HepG2 (cell line): ENCODE data around the gene TECPR1. TPM values are rescaled to one million over a fixed set of nuclear protein-coding genes. Genes with fewer than 3 reads are reported as not detected.

ENCODE experiments used
- ATAC-seq: fragments of 200-7000 bp; cut with Tn5 transposase; 3 replicates; pipeline ENCODE4 v1.9.1; 2020; ENCODE audit warnings: mild to moderate bottlenecking, moderate library complexity
- BruUV-seq: library from RNA; stranded (reverse); fragments of 400-500 nt; replicated peaks from 2 replicates; lab custom pipeline; 2021; lab: Mats Ljungman, UMichigan
- CTCF ChIA-PET: fragments of 300-600 bp; formaldehyde crosslinking; extraction: SDS; loops from one replicate; lab custom pipeline; 2021; ENCODE audit warnings: low total read pairs, inconsistent platforms, low intra/inter-chr PET ratio; lab: Yijun Ruan, JAX
- POLR2A ChIA-PET: fragments of 350-600 bp; sonication (Branson Sonifier 250); formaldehyde crosslinking; loops from one replicate; lab custom pipeline; 2020; ENCODE audit warnings: antibody characterized with exemption, inconsistent platforms; lab: Yijun Ruan, JAX
- DNase-seq: peaks from one replicate; pipeline ENCODE4 v3.0.0-alpha.2; 2015; ENCODE audit warnings: low spot score
- FAIRE-seq: peaks from 3 replicates; lab custom pipeline; 2011; peaks lifted over from hg19 to GRCh38; lab: Jason Lieb, UNC
- H2AFZ ChIP-seq: one replicate; pipeline ENCODE4 v1.6.1; 2011; ENCODE audit warnings: low read length, inconsistent platforms
- H3K27ac ChIP-seq: fragments of 300-600 bp; 3 replicates; pipeline ENCODE4 v1.8.0; 2011; ENCODE audit warnings: mixed run types, mild to moderate bottlenecking, mixed read lengths, low read length, inconsistent platforms; ENCODE audit not compliant: insufficient read depth; ENCODE audit errors: extremely low read length
- H3K27me3 ChIP-seq, 2 experiments: fragments of 200-600 bp in 1 of 2; 2 replicates in 1 of 2; 3 replicates in 1 of 2; pipeline versions ENCODE4 v1.6.0 to v1.8.0; 2011; ENCODE audit warnings: low read length in 2 of 2, mild to moderate bottlenecking in 2 of 2, moderate library complexity in 2 of 2, inconsistent platforms in 1 of 2; ENCODE audit not compliant: insufficient read depth in 2 of 2, control insufficient read depth in 1 of 2
- H3K36me3 ChIP-seq, 2 experiments: fragments of 200-600 bp in 1 of 2; replicated peaks in 1 of 2; 2 replicates in 1 of 2; 3 replicates in 1 of 2; pipeline versions ENCODE4 v1.5.1 to v1.8.0; 2011; ENCODE audit warnings: low read length in 2 of 2, inconsistent platforms in 1 of 2; ENCODE audit not compliant: insufficient read depth in 2 of 2, control insufficient read depth in 1 of 2
- H3K4me1 ChIP-seq: 2 replicates; pipeline ENCODE4 v1.5.1; 2012; ENCODE audit warnings: low read length, inconsistent platforms; ENCODE audit not compliant: insufficient read depth
- H3K4me2 ChIP-seq: 2 replicates; pipeline ENCODE4 v1.6.0; 2011; ENCODE audit warnings: low read depth, low read length, inconsistent platforms
- H3K4me3 ChIP-seq, 3 experiments: fragments of 200-600 bp in 1 of 3; sonication (generic), shearing (Covaris generic) in 1 of 3; replicated peaks in 1 of 3; 2 replicates each; pipeline ENCODE4 v1.5.1; 2011 to 2016; ENCODE audit warnings: low read length in 3 of 3, inconsistent platforms in 2 of 3, low read depth in 2 of 3, mild to moderate bottlenecking in 2 of 3, control low read depth in 1 of 3, mixed read lengths in 1 of 3; ENCODE audit not compliant: insufficient read depth in 1 of 3
- H3K79me2 ChIP-seq: one replicate; pipeline ENCODE4 v1.6.1; 2011; ENCODE audit warnings: low read length, inconsistent platforms; ENCODE audit not compliant: insufficient read depth
- H3K9ac ChIP-seq: 2 replicates; pipeline ENCODE4 v1.6.0; 2011; ENCODE audit warnings: mild to moderate bottlenecking, low read depth, low read length, inconsistent platforms; ENCODE audit not compliant: insufficient read depth
- H3K9me3 ChIP-seq: 2 replicates; pipeline ENCODE4 v1.5.1; 2012; ENCODE audit warnings: mild to moderate bottlenecking, low read length
- H4K20me1 ChIP-seq: 2 replicates; pipeline ENCODE4 v1.6.0; 2011; ENCODE audit warnings: inconsistent platforms, mild to moderate bottlenecking, low read length, moderate library complexity; ENCODE audit not compliant: insufficient read depth
- CHD2 ChIP-seq: IDR thresholded peaks from 2 replicates; pipeline ENCODE4 v1.6.1; 2011; ENCODE audit warnings: low read depth, low read length, improper control_type of control experiment
- HNRNPK ChIP-seq: fragments of 200-400 bp; formaldehyde crosslinking; IDR thresholded peaks from 2 replicates; pipeline ENCODE4 v1.6.1; 2018; ENCODE audit warnings: low read length, low read depth, moderate library complexity, mild to moderate bottlenecking; ENCODE audit not compliant: poor library complexity, severe bottlenecking
- MAF1 ChIP-seq: sonication (generic); formaldehyde crosslinking; IDR thresholded peaks from 2 replicates; pipeline ENCODE4 v1.5.0; 2020; ENCODE audit warnings: missing genetic modification reagents, borderline replicate concordance
- MAZ ChIP-seq, 2 experiments: sonication (generic) in 1 of 2; formaldehyde crosslinking in 1 of 2; IDR thresholded peaks; 2 replicates each; pipeline versions ENCODE4 v1.5.0 to v1.6.1; 2012 to 2020; ENCODE audit warnings: low read depth in 2 of 2, mild to moderate bottlenecking in 2 of 2, borderline replicate concordance in 1 of 2, improper control_type of control experiment in 1 of 2, low read length in 1 of 2, missing genetic modification reagents in 1 of 2, moderate library complexity in 1 of 2
- NFE2 ChIP-seq: sonication (generic); formaldehyde crosslinking; IDR thresholded peaks from 2 replicates; pipeline ENCODE4 v1.4.0; 2020; ENCODE audit warnings: missing genetic modification reagents
- TMF1 ChIP-seq: sonication (generic); formaldehyde crosslinking; IDR thresholded peaks from 2 replicates; pipeline ENCODE4 v1.8.1; 2022; ENCODE audit warnings: low read depth, missing genetic modification reagents
- ZBTB7B ChIP-seq: sonication (generic); formaldehyde crosslinking; IDR thresholded peaks from 2 replicates; pipeline ENCODE4 v1.4.0; 2020; ENCODE audit warnings: missing genetic modification reagents
- ZNF12 ChIP-seq: sonication (generic); formaldehyde crosslinking; IDR thresholded peaks from 2 replicates; pipeline ENCODE4 v1.5.0; 2020; ENCODE audit warnings: missing genetic modification reagents
- ZNF121 ChIP-seq: sonication (generic); formaldehyde crosslinking; IDR thresholded peaks from 2 replicates; pipeline ENCODE4 v1.5.0; 2020; ENCODE audit warnings: mild to moderate bottlenecking, missing genetic modification reagents
- ZNF230 ChIP-seq: sonication (generic); formaldehyde crosslinking; IDR thresholded peaks from 2 replicates; pipeline ENCODE4 v1.4.0; 2020; ENCODE audit warnings: mild to moderate bottlenecking, missing genetic modification reagents
- ZNF704 ChIP-seq: sonication (generic); formaldehyde crosslinking; IDR thresholded peaks from 2 replicates; pipeline ENCODE4 v1.8.1; 2023; ENCODE audit warnings: mild to moderate bottlenecking, inconsistent platforms, moderate library complexity, missing genetic modification reagents, borderline replicate concordance
- ZSCAN12 ChIP-seq: sonication (generic); formaldehyde crosslinking; IDR thresholded peaks from 2 replicates; pipeline ENCODE4 v1.9.0; 2021; ENCODE audit warnings: mild to moderate bottlenecking, missing genetic modification reagents
- WGBS: methylation state at CpG from one replicate; pipeline ENCODE4 v1.1.6; 2017; ENCODE audit warnings: low lambda C conversion rate; 5-methylcytosine and 5-hydroxymethylcytosine counted together
- in situ Hi-C: cut with HindIII; loops from 2 replicates; pipeline ENCODE4 v1.10.0; 2017; ENCODE audit warnings: low pct_unique_long_range_greater_than_20kb; ENCODE audit not compliant: extremely low pct_ligation_motif_present
- intact Hi-C: fragments of 100-400 bp; cut with micrococcal nuclease; formaldehyde crosslinking; loops from one replicate; pipeline ENCODE4 v1.10.0; 2022; ENCODE audit not compliant: unreplicated experiment
- polyA plus RNA-seq, 8 experiments: library from polyadenylated mRNA; depleted of rRNA in 3 of 8; stranded (reverse) in 7 of 8; unstranded in 1 of 8; fragments of >200 nt; fragmentation: Illumina TruSeq in 4 of 8; extraction: Trizol in 4 of 8; gene quantifications; 2 replicates each; pipeline versions ENCODE4 v1.2.1 to v1.2.3, GENCODE V29; 2011 to 2016; ENCODE audit warnings: low read depth in 4 of 8, missing spikeins in 1 of 8, mixed read lengths in 1 of 8; ENCODE audit not compliant: insufficient read depth in 1 of 8
- total RNA-seq, 5 experiments: library from RNA; depleted of rRNA; stranded (reverse); fragments of >200 nt; fragmentation: Illumina TruSeq; extraction: Trizol; gene quantifications; 2 replicates each; pipeline ENCODE4 v1.2.3, GENCODE V29; 2016; ENCODE audit warnings: low read depth in 1 of 5
- TF ChIP-seq, protein P1 (sequence below): sonication (generic); formaldehyde crosslinking; IDR thresholded peaks from 2 replicates; pipeline ENCODE4 v1.4.0; 2020; ENCODE audit warnings: missing genetic modification reagents, mild to moderate bottlenecking, borderline replicate concordance

TECPR1 gene
- total and polyA plus RNA-seq, 2 of the 13 experiments (the other 11 are each of a cell fraction or from before 2014, with no cell fraction given): 2.3 to 6.3 TPM

DNA sequence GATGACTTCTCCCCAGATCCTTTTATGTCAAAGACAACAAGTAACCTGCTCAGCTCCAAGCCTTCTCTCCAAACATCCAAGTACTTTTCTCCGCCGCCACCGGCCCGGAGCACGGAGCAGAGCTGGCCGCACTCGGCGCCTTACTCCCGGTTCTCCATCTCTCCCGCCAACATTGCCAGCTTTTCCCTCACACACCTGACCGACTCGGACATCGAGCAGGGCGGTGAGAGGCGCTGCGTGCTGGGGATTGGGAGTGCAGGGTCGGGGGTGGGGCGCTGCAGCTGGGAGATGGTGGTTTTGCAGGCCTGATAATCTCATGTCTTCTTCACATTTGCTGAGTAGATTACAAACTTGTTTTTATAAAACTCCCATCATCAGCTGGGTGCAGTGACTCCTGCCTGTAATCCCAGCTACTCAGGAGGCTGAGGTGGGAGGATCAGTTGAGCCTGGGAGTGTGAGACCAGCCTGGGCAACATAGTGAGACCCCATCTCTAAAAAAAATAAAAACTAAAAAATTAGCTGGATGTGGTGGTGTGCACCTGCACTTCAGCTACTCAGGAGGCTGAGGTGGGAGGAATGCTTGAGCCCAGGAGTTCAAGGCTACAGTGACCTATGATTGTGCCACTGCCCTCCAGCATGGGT, 47.9 kb downstream of the TECPR1 start:
- ChIA-PET CTCF (no interaction called here), POLR2A (no interaction called here)
- TF ChIP-seq MAF1 (CRISPR knock-in tag) (no peak), ZNF230 (CRISPR knock-in tag) (no peak), ZNF121 (CRISPR knock-in tag) (peak; percentile 64; the same call in 1 of the 2 replicates), NFE2 (CRISPR knock-in tag) (no peak)
- TF ChIP-seq, protein P1, sequence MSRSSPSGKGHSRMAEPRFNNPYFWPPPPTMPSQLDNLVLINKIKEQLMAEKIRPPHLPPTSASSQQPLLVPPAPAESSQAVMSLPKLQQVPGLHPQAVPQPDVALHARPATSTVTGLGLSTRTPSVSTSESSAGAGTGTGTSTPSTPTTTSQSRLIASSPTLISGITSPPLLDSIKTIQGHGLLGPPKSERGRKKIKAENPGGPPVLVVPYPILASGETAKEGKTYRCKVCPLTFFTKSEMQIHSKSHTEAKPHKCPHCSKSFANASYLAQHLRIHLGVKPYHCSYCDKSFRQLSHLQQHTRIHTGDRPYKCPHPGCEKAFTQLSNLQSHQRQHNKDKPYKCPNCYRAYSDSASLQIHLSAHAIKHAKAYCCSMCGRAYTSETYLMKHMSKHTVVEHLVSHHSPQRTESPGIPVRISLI (CRISPR knock-in tag): no peak
- 97% methylated on average over 18 of the region's 18 CpGs for WGBS
- in situ Hi-C loops: no loop called here
- no peak overlapping the region for H3K4me3 ChIP-seq
- H3K27me3 ChIP-seq: no peaks in the 10 kb centered on the region
- H3K36me3 ChIP-seq: peaks cover 21 to 53% of the 10 kb centered on the region in 2 experiments; a peak in 4 of 5 replicates
- no peak overlapping the region for H2AFZ ChIP-seq
- DNase-seq (no peak), ATAC-seq (no peak), FAIRE-seq (no peak)
- no peak overlapping the region for H3K27ac ChIP-seq
- peaks cover 10% of the 10 kb centered on the region for H3K4me1 ChIP-seq
- no peaks in the 10 kb centered on the region for H3K9me3 ChIP-seq
- no peak overlapping the region for H3K9ac ChIP-seq
- peaks cover 8% of the 10 kb centered on the region for H3K79me2 ChIP-seq
- no TSS peak for BruUV-seq
- intact Hi-C loops: no loop called here
- no peak overlapping the region for H3K4me2 ChIP-seq
- peaks cover 9% of the 10 kb centered on the region; the same call in 1 of the 2 replicates for H4K20me1 ChIP-seq

DNA sequence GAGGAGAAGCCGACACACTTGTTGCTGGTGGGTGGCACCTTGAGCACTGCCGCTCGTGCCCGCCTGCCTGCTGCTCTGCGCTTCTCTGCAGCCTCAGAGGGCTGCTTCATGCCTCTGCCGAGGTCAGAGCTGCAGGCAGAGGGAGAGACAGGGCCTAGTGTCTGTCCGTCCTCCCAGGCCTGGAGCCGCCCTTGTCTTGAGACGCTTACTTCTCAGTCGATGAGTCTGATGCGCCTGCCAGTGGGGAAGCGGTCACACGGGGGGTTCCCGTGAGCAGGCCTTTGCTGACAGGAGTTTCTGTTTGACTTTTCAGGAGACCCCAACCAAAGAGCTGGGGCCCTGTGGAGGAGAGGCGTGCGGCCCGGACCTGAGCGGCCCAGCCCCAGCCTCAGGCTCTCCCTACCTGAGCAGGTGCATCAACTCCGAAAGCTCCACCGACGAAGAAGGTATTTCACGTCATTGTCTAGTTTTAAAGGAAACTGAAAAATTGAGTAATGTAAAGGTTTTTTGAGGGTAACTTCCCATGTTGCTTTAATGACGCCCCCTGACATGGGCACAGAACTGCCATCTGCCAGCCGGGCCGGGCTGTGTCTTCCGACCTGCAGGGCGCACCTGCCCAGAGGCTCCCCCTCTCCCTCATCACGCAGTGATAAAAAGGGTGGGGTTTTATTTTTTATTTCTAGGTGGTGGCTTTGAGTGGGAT, 48.6 kb downstream of the TECPR1 start:
- CTCF ChIA-PET: no interaction called here
- DNase-seq: no peak
- BruUV-seq: no TSS peak
- TF ChIP-seq CHD2 (no peak), ZNF704 (CRISPR knock-in tag) (no peak), HNRNPK (no peak), ZSCAN12 (CRISPR knock-in tag) (no peak), TMF1 (CRISPR knock-in tag) (no peak), ZBTB7B (no peak), ZNF12 (CRISPR knock-in tag) (no peak), MAZ (IDR thresholded peaks at IDR 0.05; ENCODE audit: borderline replicate concordance, low read depth, low read length) (no peak), MAZ (CRISPR knock-in tag; IDR thresholded peaks at IDR 0.05; ENCODE audit: low read depth) (no peak)

More for the DNA sequence above, 48.6 kb downstream of the TECPR1 start:
- no peak overlapping the region for H3K27ac ChIP-seq
- 97% methylated on average over 20 of the region's 28 CpGs for WGBS
- FAIRE-seq (no peak), ATAC-seq (no peak; the same call in 1 of the 3 replicates)
- no peak overlapping the region for H2AFZ ChIP-seq
- H3K36me3 ChIP-seq: peaks cover 21 to 53% of the 10 kb centered on the region in 2 experiments; a peak in 4 of 5 replicates
- no peak overlapping the region for H3K4me3 ChIP-seq
- intact Hi-C loops: no loop called here
- H4K20me1 ChIP-seq: peaks cover 9% of the 10 kb centered on the region; the same call in 1 of the 2 replicates
- POLR2A ChIA-PET: no interaction called here
- no peak overlapping the region for H3K4me2 ChIP-seq
- no peaks in the 10 kb centered on the region for H3K27me3 ChIP-seq
- no peaks in the 10 kb centered on the region for H3K9me3 ChIP-seq
- in situ Hi-C loops: no loop called here
- peaks cover 10% of the 10 kb centered on the region for H3K4me1 ChIP-seq
- H3K9ac ChIP-seq: no peak overlapping the region
- peaks cover 10% of the 10 kb centered on the region for H3K79me2 ChIP-seq
